Muscle of leg (tissue), 11 donors: ENCODE measurements around the gene KCP. TPM values are rescaled to one million over a fixed set of nuclear protein-coding genes. Genes with fewer than 3 reads are reported as not detected.

Source experiments
- DNase-seq: peaks from one replicate; pipeline ENCODE4 v3.0.0; 2013
- H3K27ac ChIP-seq: one replicate; pipeline ENCODE4 v1.5.1; 2013; ENCODE audit warnings: mild to moderate bottlenecking, low read length, control low read depth
- H3K27me3 ChIP-seq: one replicate; pipeline ENCODE4 v1.6.1; 2013; ENCODE audit warnings: low read length; ENCODE audit not compliant: control insufficient read depth, insufficient read depth
- H3K36me3 ChIP-seq: one replicate; pipeline ENCODE4 v1.6.1; 2013; ENCODE audit warnings: low read length; ENCODE audit not compliant: control insufficient read depth, insufficient read depth
- H3K4me1 ChIP-seq: one replicate; pipeline ENCODE4 v1.6.1; 2013; ENCODE audit warnings: low read length; ENCODE audit not compliant: control insufficient read depth, insufficient read depth
- H3K4me3 ChIP-seq: one replicate; pipeline ENCODE4 v1.5.1; 2013; ENCODE audit warnings: low read length, control low read depth
- H3K9me3 ChIP-seq: replicated peaks from 2 replicates; pipeline ENCODE4 v1.6.1; 2013; ENCODE audit warnings: low read depth, low read length; ENCODE audit not compliant: control insufficient read depth
- WGBS: methylation state at CpG from one replicate; pipeline ENCODE4 v1.1.5; 2013; ENCODE audit warnings: missing lambda C conversion rate; ENCODE audit not compliant: insufficient coverage; 5-methylcytosine and 5-hydroxymethylcytosine counted together
- polyA plus RNA-seq, 8 donors: library from polyadenylated mRNA; unstranded; fragments of 120-200 nt; gene quantifications; one replicate each; pipeline versions ENCODE4 v1.2.1 to v1.2.3, GENCODE V29; 2013; ENCODE audit warnings: inconsistent platforms in 1 of 8, low replicate concordance in 1 of 8; ENCODE audit not compliant: insufficient read length in 8 of 8, insufficient read depth in 1 of 8
- total RNA-seq: library from RNA; stranded (reverse); fragments of 120-200 nt; gene quantifications from one replicate; pipeline ENCODE4 v1.2.4, GENCODE V29; 2013

The KCP gene
- total and polyA plus RNA-seq, 9 donors: 0.50 to 1.8 (median 1.1) TPM

GRCh38 chr7:128891942-128892269 lies 18.6 kb downstream of the KCP start:
- no peak for DNase-seq
- no peak overlapping the region for H3K27ac ChIP-seq
- H3K9me3 ChIP-seq: no peaks in the 10 kb centered on the region
- H3K4me1 ChIP-seq: peaks cover 2% of the 10 kb centered on the region
- no peaks in the 10 kb centered on the region for H3K36me3 ChIP-seq
- WGBS: 91% methylated on average over 5 of the region's 11 CpGs
- no peak overlapping the region for H3K4me3 ChIP-seq
- peaks cover 35% of the 10 kb centered on the region for H3K27me3 ChIP-seq

GRCh38 chr7:128891110-128891941 lies 19.2 kb downstream of the KCP start:
- H3K4me1 ChIP-seq: peaks cover 2% of the 10 kb centered on the region
- DNase-seq: no peak
- no peak overlapping the region for H3K4me3 ChIP-seq
- H3K27me3 ChIP-seq: peaks cover 35% of the 10 kb centered on the region
- H3K36me3 ChIP-seq: no peaks in the 10 kb centered on the region
- no peaks in the 10 kb centered on the region for H3K9me3 ChIP-seq
- WGBS: 34% methylated on average over 21 of the region's 41 CpGs
- no peak overlapping the region for H3K27ac ChIP-seq

GRCh38 chr7:128890306-128891109 lies 20.0 kb downstream of the KCP start:
- H3K4me3 ChIP-seq: no peak overlapping the region
- no peaks in the 10 kb centered on the region for H3K9me3 ChIP-seq
- no peak for DNase-seq
- no peak overlapping the region for H3K27ac ChIP-seq
- peaks cover 2% of the 10 kb centered on the region for H3K4me1 ChIP-seq
- WGBS: 26% methylated on average over 59 of the region's 67 CpGs
- H3K27me3 ChIP-seq: peaks cover 35% of the 10 kb centered on the region
- no peaks in the 10 kb centered on the region for H3K36me3 ChIP-seq

GRCh38 chr7:128889121-128889520 lies 21.4 kb downstream of the KCP start:
- no peak for DNase-seq
- Histone ChIP-seq H3K4me1 (peaks cover 2% of the 10 kb centered on the region), H3K36me3 (no peaks in the 10 kb centered on the region), H3K27ac (no peak overlapping the region), H3K4me3 (no peak overlapping the region), H3K9me3 (no peaks in the 10 kb centered on the region), H3K27me3 (peaks cover 35% of the 10 kb centered on the region)
- WGBS: no CpG with 5 or more reads among the region's 8 CpGs

GRCh38 chr7:128888756-128889095 lies 21.8 kb downstream of the KCP start:
- no peaks in the 10 kb centered on the region for H3K9me3 ChIP-seq
- H3K27me3 ChIP-seq: peaks cover 35% of the 10 kb centered on the region
- peaks cover 2% of the 10 kb centered on the region for H3K4me1 ChIP-seq
- no peaks in the 10 kb centered on the region for H3K36me3 ChIP-seq
- H3K27ac ChIP-seq: no peak overlapping the region
- no peak for DNase-seq
- no peak overlapping the region for H3K4me3 ChIP-seq
- 57% methylated on average over 5 of the region's 11 CpGs for WGBS

GRCh38 chr7:128888039-128888755 lies 22.3 kb downstream of the KCP start:
- H3K4me1 ChIP-seq: peaks cover 2% of the 10 kb centered on the region
- no peak for DNase-seq
- peaks cover 35% of the 10 kb centered on the region for H3K27me3 ChIP-seq
- no peak overlapping the region for H3K27ac ChIP-seq
- H3K9me3 ChIP-seq: no peaks in the 10 kb centered on the region
- H3K36me3 ChIP-seq: no peaks in the 10 kb centered on the region
- WGBS: 92% methylated on average over 5 of the region's 7 CpGs
- H3K4me3 ChIP-seq: no peak overlapping the region

GRCh38 chr7:128887169-128888038 lies 23.1 kb downstream of the KCP start:
- Histone ChIP-seq H3K27ac (no peak overlapping the region), H3K9me3 (no peaks in the 10 kb centered on the region), H3K36me3 (no peaks in the 10 kb centered on the region), H3K4me3 (no peak overlapping the region), H3K4me1 (peaks cover 2% of the 10 kb centered on the region), H3K27me3 (peaks cover 31% of the 10 kb centered on the region)
- 100% methylated on average over 3 of the region's 7 CpGs for WGBS
- DNase-seq: no peak

GRCh38 chr7:128886391-128887168 lies 23.9 kb downstream of the KCP start:
- Histone ChIP-seq H3K27me3 (peaks cover 25% of the 10 kb centered on the region), H3K36me3 (no peaks in the 10 kb centered on the region), H3K4me1 (peaks cover 2% of the 10 kb centered on the region), H3K4me3 (no peak overlapping the region), H3K27ac (no peak overlapping the region), H3K9me3 (no peaks in the 10 kb centered on the region)
- DNase-seq: no peak
- WGBS: 45% methylated on average over 7 of the region's 14 CpGs
